Neuronal stem cell (in vitro differentiated cells): ENCODE data around the gene CAST.

ENCODE experiments used
- DNase-seq: peaks from one replicate; pipeline ENCODE4 v3.0.0-alpha.2; 2013; ENCODE audit warnings: low spot score
- H2AFZ ChIP-seq: one replicate; pipeline ENCODE4 v1.6.1; 2013; ENCODE audit warnings: mild to moderate bottlenecking, low read length, inconsistent platforms
- H2AK5ac ChIP-seq: 2 replicates; pipeline ENCODE4 v1.6.1; 2013; ENCODE audit warnings: low read depth, mild to moderate bottlenecking, inconsistent platforms, low read length, moderate library complexity, mixed read lengths
- H2BK120ac ChIP-seq: 2 replicates; pipeline ENCODE4 v1.6.1; 2013; ENCODE audit warnings: low read depth, mild to moderate bottlenecking, inconsistent platforms, low read length, moderate library complexity, mixed read lengths
- H2BK12ac ChIP-seq: one replicate; pipeline ENCODE4 v1.6.1; 2013; ENCODE audit warnings: low read length, inconsistent platforms
- H2BK15ac ChIP-seq: 2 replicates; pipeline ENCODE4 v1.6.1; 2013; ENCODE audit warnings: mild to moderate bottlenecking, low read length, inconsistent platforms, mixed read lengths
- H2BK5ac ChIP-seq: one replicate; pipeline ENCODE4 v1.6.1; 2013; ENCODE audit warnings: inconsistent platforms, mild to moderate bottlenecking, low read length, moderate library complexity
- H3K14ac ChIP-seq: one replicate; pipeline ENCODE4 v1.6.1; 2013; ENCODE audit warnings: low read length, inconsistent platforms
- H3K18ac ChIP-seq: 2 replicates; pipeline ENCODE4 v1.6.1; 2013; ENCODE audit warnings: low read length, inconsistent platforms
- H3K23ac ChIP-seq: 2 replicates; pipeline ENCODE4 v1.6.1; 2013; ENCODE audit warnings: low read depth, mild to moderate bottlenecking, mixed read lengths, low read length, inconsistent platforms; ENCODE audit not compliant: poor library complexity
- H3K27ac ChIP-seq: replicated peaks from 3 replicates; pipeline ENCODE4 v1.5.1; 2013; ENCODE audit warnings: low read length, inconsistent platforms
- H3K27me3 ChIP-seq, 3 experiments: 2 replicates each; pipeline ENCODE4 v1.6.1; 2013; ENCODE audit warnings: low read length in 3 of 3, mild to moderate bottlenecking in 2 of 3, inconsistent platforms in 1 of 3, low read depth in 1 of 3, mixed read lengths in 1 of 3, moderate library complexity in 1 of 3; ENCODE audit not compliant: control insufficient read depth in 3 of 3, insufficient read depth in 3 of 3
- H3K36me3 ChIP-seq, 2 donors: replicated peaks in 1 of 2; 2 replicates each; pipeline ENCODE4 v1.6.1; 2013; ENCODE audit warnings: low read length in 2 of 2; ENCODE audit not compliant: control insufficient read depth in 2 of 2, insufficient read depth in 2 of 2
- H3K4ac ChIP-seq: 2 replicates; pipeline ENCODE4 v1.6.1; 2013; ENCODE audit warnings: inconsistent platforms, mild to moderate bottlenecking, low read length, moderate library complexity
- H3K4me1 ChIP-seq, 2 donors: 1 replicate in 1 of 2; 2 replicates in 1 of 2; pipeline ENCODE4 v1.6.1; 2013; ENCODE audit warnings: low read length in 2 of 2, low read depth in 1 of 2; ENCODE audit not compliant: control insufficient read depth in 2 of 2, insufficient read depth in 1 of 2
- H3K4me2 ChIP-seq: one replicate; pipeline ENCODE4 v1.6.1; 2013; ENCODE audit warnings: mild to moderate bottlenecking, low read length, inconsistent platforms; ENCODE audit not compliant: insufficient read depth, poor library complexity, severe bottlenecking
- H3K4me3 ChIP-seq, 2 donors: 2 replicates each; pipeline ENCODE4 v1.5.1; 2013; ENCODE audit warnings: low read length in 2 of 2, mild to moderate bottlenecking in 2 of 2, inconsistent platforms in 1 of 2, moderate library complexity in 1 of 2
- H3K79me1 ChIP-seq: one replicate; pipeline ENCODE4 v1.6.1; 2013; ENCODE audit warnings: low read depth, mild to moderate bottlenecking, inconsistent platforms, low read length, moderate library complexity
- H3K9ac ChIP-seq: one replicate; pipeline ENCODE4 v1.6.1; 2013; ENCODE audit warnings: mild to moderate bottlenecking, low read depth, low read length, inconsistent platforms; ENCODE audit not compliant: poor library complexity
- H3K9me3 ChIP-seq, 2 donors: replicated peaks in 1 of 2; 2 replicates each; pipeline versions ENCODE3 to v1.6.1; 2013; ENCODE audit warnings: low read length in 2 of 2, mild to moderate bottlenecking in 2 of 2, inconsistent platforms in 1 of 2, low read depth in 1 of 2, mixed read lengths in 1 of 2, moderate library complexity in 1 of 2; ENCODE audit not compliant: control insufficient read depth in 2 of 2, insufficient read depth in 1 of 2
- H4K8ac ChIP-seq: one replicate; pipeline ENCODE4 v1.6.1; 2013; ENCODE audit warnings: low read depth, mild to moderate bottlenecking, inconsistent platforms, low read length, moderate library complexity
- H4K91ac ChIP-seq: one replicate; pipeline ENCODE4 v1.6.1; 2013; ENCODE audit warnings: low read length, low read depth, mild to moderate bottlenecking, inconsistent platforms; ENCODE audit not compliant: poor library complexity
- WGBS, 2 donors: extraction: QIAGEN DNeasy Blood & Tissue Kit; methylation state at CpG; one replicate each; pipeline ENCODE4 v1.1.7; 2013; ENCODE audit warnings: missing lambda C conversion rate in 2 of 2, mixed read lengths in 1 of 2; ENCODE audit not compliant: insufficient read length in 2 of 2, insufficient replicate concordance in 1 of 2; ENCODE audit errors: extremely low coverage in 2 of 2; 5-methylcytosine and 5-hydroxymethylcytosine counted together

CAST gene

GRCh38 chr5:96652769-96653454 is 9.3 kb upstream of the CAST start:
- H3K4me3 ChIP-seq, result no peak overlapping the region
- no peak overlapping the region for H3K4me2 ChIP-seq
- H3K23ac ChIP-seq, result no peak overlapping the region
- H2BK12ac ChIP-seq, result no peak overlapping the region
- no peak overlapping the region for H2BK5ac ChIP-seq
- WGBS, 2 donors, result no CpG with 5 or more reads among the region's 1 CpG
- H3K36me3 ChIP-seq, result no peaks in the 10 kb centered on the region
- H2AFZ ChIP-seq, result no peak overlapping the region
- H3K18ac ChIP-seq, result no peak overlapping the region
- H3K14ac ChIP-seq, result no peak overlapping the region
- no peaks in the 10 kb centered on the region for H3K79me1 ChIP-seq
- no peak overlapping the region for H2AK5ac ChIP-seq
- peaks cover 0 to 6% (median 0%) of the 10 kb centered on the region in 3 experiments for H3K27me3 ChIP-seq
- no peak overlapping the region for H3K9ac ChIP-seq
- H3K9me3 ChIP-seq, result no peaks in the 10 kb centered on the region
- peaks cover 1 to 3% of the 10 kb centered on the region in 2 donors for H3K4me1 ChIP-seq
- no peak overlapping the region for H4K91ac ChIP-seq
- no peak overlapping the region for H3K4ac ChIP-seq
- no peak overlapping the region for H4K8ac ChIP-seq
- no peak overlapping the region for H3K27ac ChIP-seq
- no peak overlapping the region for H2BK120ac ChIP-seq
- DNase-seq, result no peak
- H2BK15ac ChIP-seq, result no peak overlapping the region

- Histone ChIP-seq H3K18ac (no peak overlapping the region), H4K8ac (no peak overlapping the region), H3K14ac (no peak overlapping the region), H3K4me1 (peaks cover 3 to 8% of the 10 kb centered on the region in 2 donors), H2BK5ac (no peak overlapping the region), H3K27me3 (peaks cover 0 to 4% (median 0%) of the 10 kb centered on the region in 3 experiments), H3K4me3 (no peak overlapping the region), H2AFZ (no peak overlapping the region), H3K9ac (no peak overlapping the region), H2AK5ac (no peak overlapping the region), H2BK15ac (no peak overlapping the region), H3K4me2 (no peak overlapping the region), H3K79me1 (no peaks in the 10 kb centered on the region), H3K9me3 (no peaks in the 10 kb centered on the region), H3K36me3 (no peaks in the 10 kb centered on the region), H2BK12ac (no peak overlapping the region), H3K4ac (no peak overlapping the region), H3K27ac (no peak overlapping the region), H3K23ac (no peak overlapping the region), H4K91ac (no peak overlapping the region), H2BK120ac (no peak overlapping the region)
- no CpG with 5 or more reads among the region's 4 CpGs for WGBS, 2 donors
- no peak for DNase-seq
These were observed 8.0 kb upstream of the CAST start for GRCh38 chr5:96654209-96654608.

- no peak for DNase-seq
- Histone ChIP-seq H3K4me2 (no peak overlapping the region), H4K91ac (no peak overlapping the region), H3K18ac (no peak overlapping the region), H3K79me1 (no peaks in the 10 kb centered on the region), H3K9ac (no peak overlapping the region), H2BK12ac (no peak overlapping the region), H2AK5ac (no peak overlapping the region), H2AFZ (no peak overlapping the region), H3K4me1 (peaks cover 0 to 8% of the 10 kb centered on the region in 2 donors), H3K4me3 (no peak overlapping the region), H3K27ac (no peak overlapping the region), H4K8ac (no peak overlapping the region), H2BK15ac (no peak overlapping the region), H3K4ac (no peak overlapping the region), H3K23ac (no peak overlapping the region), H3K36me3 (no peaks in the 10 kb centered on the region), H2BK120ac (no peak overlapping the region), H3K27me3 (peaks cover 0 to 9% (median 3%) of the 10 kb centered on the region in 3 experiments), H3K14ac (no peak overlapping the region), H3K9me3 (no peaks in the 10 kb centered on the region), H2BK5ac (no peak overlapping the region)
- no CpG with 5 or more reads among the region's 3 CpGs for WGBS, 2 donors
These were observed 7.1 kb upstream of the CAST start for GRCh38 chr5:96655085-96655484.

- peaks cover 0 to 13% (median 4%) of the 10 kb centered on the region in 3 experiments for H3K27me3 ChIP-seq
- H2BK15ac ChIP-seq, result no peak overlapping the region
- no CpG with 5 or more reads among the region's 1 CpG for WGBS, 2 donors
- no peak overlapping the region for H2AK5ac ChIP-seq
- H3K36me3 ChIP-seq, result no peaks in the 10 kb centered on the region
- no peak overlapping the region for H3K14ac ChIP-seq
- no peak overlapping the region for H4K8ac ChIP-seq
- no peak overlapping the region for H4K91ac ChIP-seq
- no peak overlapping the region for H3K18ac ChIP-seq
- H3K9me3 ChIP-seq, result no peaks in the 10 kb centered on the region
- no peak overlapping the region for H3K4ac ChIP-seq
- no peak overlapping the region for H2BK12ac ChIP-seq
- H2AFZ ChIP-seq, result no peak overlapping the region
- no peak for DNase-seq
- H2BK120ac ChIP-seq, result no peak overlapping the region
- no peak overlapping the region for H3K4me2 ChIP-seq
- H3K27ac ChIP-seq, result no peak overlapping the region
- no peak overlapping the region for H3K9ac ChIP-seq
- no peak overlapping the region for H3K23ac ChIP-seq
- H3K79me1 ChIP-seq, result no peaks in the 10 kb centered on the region
- H2BK5ac ChIP-seq, result no peak overlapping the region
- no peak overlapping the region for H3K4me3 ChIP-seq
- H3K4me1 ChIP-seq, result peaks cover 0 to 8% of the 10 kb centered on the region in 2 donors
These were observed 6.7 kb upstream of the CAST start for GRCh38 chr5:96655506-96655905.
